Measurements from ENCODE around the gene TNS1.

DNA sequence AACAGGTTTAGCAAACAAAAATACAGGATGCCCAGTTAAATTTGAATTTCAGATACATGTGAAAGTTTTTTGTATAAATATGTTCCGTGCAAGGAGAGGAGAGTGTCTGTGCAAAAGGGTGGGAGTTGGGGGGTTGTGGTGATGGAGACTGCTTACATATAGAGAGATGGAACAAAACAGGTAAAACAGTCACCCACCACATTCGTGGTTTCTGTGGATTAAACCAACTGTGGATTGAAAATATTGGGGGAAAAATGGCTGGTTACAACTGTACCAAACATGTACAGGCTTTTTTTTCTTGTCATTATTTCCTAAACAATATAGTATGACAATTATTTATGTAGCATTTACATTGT is 245.7 kb downstream of the TNS1 start:
- TF ChIP-seq EZH2phosphoT487 (IDR thresholded peaks at IDR 0.05; ENCODE audit: low read length) (no peak), EZH2 (optimal IDR thresholded peaks at IDR 0.05; ENCODE audit: low read depth, low read length) (no peak)
- TF ChIP-seq, protein P1, sequence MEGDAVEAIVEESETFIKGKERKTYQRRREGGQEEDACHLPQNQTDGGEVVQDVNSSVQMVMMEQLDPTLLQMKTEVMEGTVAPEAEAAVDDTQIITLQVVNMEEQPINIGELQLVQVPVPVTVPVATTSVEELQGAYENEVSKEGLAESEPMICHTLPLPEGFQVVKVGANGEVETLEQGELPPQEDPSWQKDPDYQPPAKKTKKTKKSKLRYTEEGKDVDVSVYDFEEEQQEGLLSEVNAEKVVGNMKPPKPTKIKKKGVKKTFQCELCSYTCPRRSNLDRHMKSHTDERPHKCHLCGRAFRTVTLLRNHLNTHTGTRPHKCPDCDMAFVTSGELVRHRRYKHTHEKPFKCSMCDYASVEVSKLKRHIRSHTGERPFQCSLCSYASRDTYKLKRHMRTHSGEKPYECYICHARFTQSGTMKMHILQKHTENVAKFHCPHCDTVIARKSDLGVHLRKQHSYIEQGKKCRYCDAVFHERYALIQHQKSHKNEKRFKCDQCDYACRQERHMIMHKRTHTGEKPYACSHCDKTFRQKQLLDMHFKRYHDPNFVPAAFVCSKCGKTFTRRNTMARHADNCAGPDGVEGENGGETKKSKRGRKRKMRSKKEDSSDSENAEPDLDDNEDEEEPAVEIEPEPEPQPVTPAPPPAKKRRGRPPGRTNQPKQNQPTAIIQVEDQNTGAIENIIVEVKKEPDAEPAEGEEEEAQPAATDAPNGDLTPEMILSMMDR (IDR thresholded peaks at IDR 0.05; ENCODE audit: low read length) = no peak

Data from MM.1S (cell line).